AG04450 (cell line): ENCODE measurements around the gene NEUROD1. TPM values are rescaled to one million over a fixed set of nuclear protein-coding genes. Genes with fewer than 3 reads are reported as not detected.

Source experiments
- CTCF ChIA-PET: fragments of 300-600, 350-600 bp; formaldehyde crosslinking; extraction: SDS; loops from one replicate; lab custom pipeline; 2022; ENCODE audit warnings: antibody characterized with exemption, inconsistent platforms; lab: Charles Lee
- POLR2A ChIA-PET: fragments of 350-600 bp; formaldehyde crosslinking; extraction: SDS; loops from one replicate; lab custom pipeline; 2021; ENCODE audit warnings: antibody characterized with exemption, inconsistent platforms; lab: Yijun Ruan, JAX
- DNase-seq: peaks from one replicate; pipeline ENCODE4 v3.0.0-alpha.2; 2011; ENCODE audit warnings: low read depth, low spot score
- H3K27ac ChIP-seq: one replicate; pipeline ENCODE4 v1.5.1; 2012; ENCODE audit warnings: low read depth, low read length, control low read depth
- H3K27me3 ChIP-seq: one replicate; pipeline ENCODE4 v1.6.0; 2012; ENCODE audit warnings: low read length; ENCODE audit not compliant: control insufficient read depth, insufficient read depth
- H3K4me3 ChIP-seq: 2 replicates; pipeline ENCODE4 v1.5.1; 2011; ENCODE audit warnings: mild to moderate bottlenecking, low read depth, low read length, control low read depth
- H3K9me3 ChIP-seq: 2 replicates; pipeline ENCODE4 v1.5.1; 2012; ENCODE audit warnings: low read length; ENCODE audit not compliant: control insufficient read depth, insufficient read depth
- CTCF ChIP-seq: IDR thresholded peaks from 2 replicates; pipeline ENCODE4 v1.5.1; 2011; ENCODE audit warnings: low read depth, low read length, control low read depth, inconsistent platforms
- polyA plus RNA-seq: library from polyadenylated mRNA; depleted of rRNA; stranded (reverse); fragments of >200 nt; gene quantifications from 2 replicates; pipeline ENCODE4 v1.2.3, GENCODE V29; 2011

Gene NEUROD1
- polyA plus RNA-seq, 1 experiment: not detected

- CTCF ChIA-PET: no interaction called here
- TF ChIP-seq CTCF: no peak
- no peak overlapping the region for H3K27ac ChIP-seq
- DNase-seq: no peak
- no peak overlapping the region for H3K4me3 ChIP-seq
- H3K27me3 ChIP-seq: peaks cover 26% of the 10 kb centered on the region
- POLR2A ChIA-PET: no interaction called here
- H3K9me3 ChIP-seq: no peaks in the 10 kb centered on the region; the same call in 1 of the 2 replicates
Observed at GRCh38 chr2:181660181-181660580, 20.1 kb downstream of the NEUROD1 start.

GRCh38 chr2:181658444-181658843, 21.9 kb downstream of the NEUROD1 start:
- DNase-seq: no peak
- ChIA-PET POLR2A (no interaction called here), CTCF (interaction anchor here (0.9 to 3.0 kb wide), 2 partner anchors 57 to 85 kb away, joined by 5 to 10 read pairs; no protein-coding TSS in a partner anchor)
- Histone ChIP-seq H3K9me3 (no peaks in the 10 kb centered on the region; the same call in 1 of the 2 replicates), H3K27ac (no peak overlapping the region), H3K27me3 (peaks cover 26% of the 10 kb centered on the region), H3K4me3 (no peak overlapping the region)
- no peak for TF ChIP-seq CTCF

- H3K9me3 ChIP-seq: no peaks in the 10 kb centered on the region; the same call in 1 of the 2 replicates
- H3K27ac ChIP-seq: no peak overlapping the region
- no peak for TF ChIP-seq CTCF
- H3K27me3 ChIP-seq: peaks cover 26% of the 10 kb centered on the region
- CTCF ChIA-PET: interaction anchor here (3.0 kb wide), 1 partner anchor 58 kb away, joined by 10 read pairs; no protein-coding TSS in a partner anchor
- H3K4me3 ChIP-seq: peak overlapping the region; percentile 57
- POLR2A ChIA-PET: no interaction called here
- DNase-seq: no peak
Observed at GRCh38 chr2:181657379-181657778, 22.9 kb downstream of the NEUROD1 start.

GRCh38 chr2:181656450-181657291, 23.6 kb downstream of the NEUROD1 start, which contains the start of gene CERKL:
CERKL (minus strand) TSS chr2:181657105; CDS start chr2:181657006, 99 bp downstream.
- no peak within 1 kb of the TSS for H3K27ac ChIP-seq
- no peak for DNase-seq
- no peak for TF ChIP-seq CTCF
- no peaks in the 10 kb centered on the region; the same call in 1 of the 2 replicates for H3K9me3 ChIP-seq
- peak within 1 kb of the TSS; percentile 57 for H3K4me3 ChIP-seq
- H3K27me3 ChIP-seq: peaks cover 26% of the 10 kb centered on the region
- CTCF ChIA-PET: interaction anchor here (0.6 to 3.0 kb wide), 2 partner anchors 59 to 1414 kb away, joined by 3 to 10 read pairs; no protein-coding TSS in a partner anchor
- POLR2A ChIA-PET: no interaction called here

- no peak for TF ChIP-seq CTCF
- no peak for DNase-seq
- Histone ChIP-seq H3K27ac (no peak overlapping the region), H3K4me3 (no peak overlapping the region; the same call in 1 of the 2 replicates), H3K9me3 (no peaks in the 10 kb centered on the region; the same call in 1 of the 2 replicates), H3K27me3 (peaks cover 26% of the 10 kb centered on the region)
- POLR2A ChIA-PET: no interaction called here
- CTCF ChIA-PET: interaction anchor here (0.9 to 1.4 kb wide), 2 partner anchors 60 to 82 kb away, joined by 3 read pairs; no protein-coding TSS in a partner anchor
Observed at GRCh38 chr2:181655519-181655918, 24.8 kb downstream of the NEUROD1 start.
